Nephron (organoid): ENCODE data around the gene RASA3.
"Not testable (repeated sequence)": the region's sequence is repeated elsewhere in the genome, so short reads cannot be mapped to it uniquely, and the experiment has no call there.

ENCODE experiments used
- H3K27ac Mint-ChIP-seq, 3 experiments: 2 replicates each; pipeline ENCODE4 v1.8.0; 2020; ENCODE audit warnings: mixed read lengths in 3 of 3, mild to moderate bottlenecking in 2 of 3, moderate library complexity in 1 of 3
- H3K27me3 Mint-ChIP-seq: 2 replicates; pipeline ENCODE4 v1.8.0; 2021; ENCODE audit warnings: low read depth, mild to moderate bottlenecking, moderate library complexity, mixed read lengths
- H3K36me3 Mint-ChIP-seq: 2 replicates; pipeline ENCODE4 v1.8.0; 2020; ENCODE audit warnings: low read depth, mixed read lengths
- H3K4me1 Mint-ChIP-seq: 2 replicates; pipeline ENCODE4 v1.8.0; 2020; ENCODE audit warnings: mixed read lengths
- H3K4me3 Mint-ChIP-seq, 3 experiments: 2 replicates each; pipeline ENCODE4 v1.8.0; 2020; ENCODE audit warnings: mild to moderate bottlenecking in 3 of 3, mixed read lengths in 3 of 3, moderate library complexity in 2 of 3
- H3K9me3 Mint-ChIP-seq: 2 replicates; pipeline ENCODE4 v1.8.0; 2020; ENCODE audit warnings: mixed read lengths
- CTCF ChIP-seq, 3 experiments: fragments of 200-600 bp; sonication (generic); IDR thresholded peaks; one replicate each; pipeline ENCODE4 v1.5.0; 2021; ENCODE audit warnings: antibody characterized with exemption in 3 of 3; ENCODE audit not compliant: unreplicated experiment in 3 of 3

The RASA3 gene

DNA sequence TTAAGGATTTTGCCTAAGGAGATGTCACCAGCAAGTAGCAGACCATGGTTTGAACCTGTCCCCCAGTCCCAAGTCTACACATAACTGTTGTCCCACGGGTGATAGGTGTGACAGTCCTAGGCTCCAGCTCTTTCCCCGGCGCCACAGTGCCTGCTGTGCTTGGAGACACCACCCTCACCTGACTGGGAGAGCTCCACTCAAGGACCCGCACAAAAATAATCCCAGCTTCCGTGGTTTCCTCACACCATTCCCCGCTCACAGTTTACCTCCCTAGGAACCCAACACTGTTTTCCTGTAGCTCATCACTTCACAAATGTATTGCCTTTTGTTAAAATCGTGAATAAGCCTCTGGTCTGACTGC, 19.8 kb upstream of the RASA3 start:
- Mint-ChIP-seq H3K4me1 (peaks cover 6% of the 10 kb centered on the region), H3K27ac (no peak overlapping the region), H3K9me3 (no peaks in the 10 kb centered on the region), H3K4me3 (no peak overlapping the region), H3K36me3 (no peaks in the 10 kb centered on the region), H3K27me3 (peaks cover 20% of the 10 kb centered on the region)
- no peak for TF ChIP-seq CTCF (IDR thresholded peaks at IDR 0.05; ENCODE audit: unreplicated experiment in 3 of 3)

DNA sequence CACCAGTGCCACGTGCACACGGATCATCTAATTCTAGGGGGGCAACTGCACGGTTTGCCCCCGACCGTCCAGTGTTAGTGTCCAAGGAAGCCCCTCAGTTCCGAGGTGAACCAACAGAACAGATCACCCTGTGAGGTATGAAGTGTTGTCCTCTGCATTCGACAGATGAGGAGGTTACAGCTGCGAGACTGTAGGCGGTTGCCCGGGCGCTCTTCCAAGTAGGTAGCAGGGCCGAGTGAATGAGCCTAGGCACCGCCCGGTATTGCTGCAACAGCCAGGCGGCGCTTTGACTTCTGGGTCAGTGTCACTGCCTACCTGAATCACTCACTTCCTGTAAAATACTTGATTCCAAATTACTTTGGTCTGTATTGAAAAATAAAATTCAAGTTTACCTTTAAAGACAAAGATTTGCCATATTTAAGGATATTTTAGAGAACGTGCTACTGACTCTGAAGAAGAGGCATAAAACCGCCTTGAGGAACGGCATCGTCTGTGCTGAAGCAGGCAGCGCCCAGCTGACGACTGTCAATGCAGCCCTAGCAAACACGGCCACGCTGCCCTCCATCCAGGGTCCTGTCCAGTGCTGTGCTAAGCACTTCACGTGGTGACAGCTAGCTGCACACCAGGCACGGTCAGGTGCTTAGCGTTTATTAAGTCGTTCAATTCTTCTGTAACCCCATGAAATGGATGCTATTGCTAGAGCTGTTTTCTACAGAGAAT, 19.3 kb upstream of the RASA3 start:
- Mint-ChIP-seq H3K27ac (no peak overlapping the region), H3K4me3 (no peak overlapping the region), H3K4me1 (peaks cover 5% of the 10 kb centered on the region), H3K9me3 (no peaks in the 10 kb centered on the region), H3K27me3 (peaks cover 23% of the 10 kb centered on the region), H3K36me3 (no peaks in the 10 kb centered on the region)
- no peak for TF ChIP-seq CTCF (IDR thresholded peaks at IDR 0.05; ENCODE audit: unreplicated experiment in 3 of 3)

- Mint-ChIP-seq H3K27ac (no peak overlapping the region), H3K36me3 (no peaks in the 10 kb centered on the region), H3K9me3 (no peaks in the 10 kb centered on the region), H3K27me3 (peaks cover 26% of the 10 kb centered on the region), H3K4me1 (no peaks in the 10 kb centered on the region), H3K4me3 (no peak overlapping the region)
- no peak for TF ChIP-seq CTCF (IDR thresholded peaks at IDR 0.05; ENCODE audit: unreplicated experiment in 3 of 3)
These were observed 18.6 kb upstream of the RASA3 start for GRCh38 chr13:114151031-114151430.

DNA sequence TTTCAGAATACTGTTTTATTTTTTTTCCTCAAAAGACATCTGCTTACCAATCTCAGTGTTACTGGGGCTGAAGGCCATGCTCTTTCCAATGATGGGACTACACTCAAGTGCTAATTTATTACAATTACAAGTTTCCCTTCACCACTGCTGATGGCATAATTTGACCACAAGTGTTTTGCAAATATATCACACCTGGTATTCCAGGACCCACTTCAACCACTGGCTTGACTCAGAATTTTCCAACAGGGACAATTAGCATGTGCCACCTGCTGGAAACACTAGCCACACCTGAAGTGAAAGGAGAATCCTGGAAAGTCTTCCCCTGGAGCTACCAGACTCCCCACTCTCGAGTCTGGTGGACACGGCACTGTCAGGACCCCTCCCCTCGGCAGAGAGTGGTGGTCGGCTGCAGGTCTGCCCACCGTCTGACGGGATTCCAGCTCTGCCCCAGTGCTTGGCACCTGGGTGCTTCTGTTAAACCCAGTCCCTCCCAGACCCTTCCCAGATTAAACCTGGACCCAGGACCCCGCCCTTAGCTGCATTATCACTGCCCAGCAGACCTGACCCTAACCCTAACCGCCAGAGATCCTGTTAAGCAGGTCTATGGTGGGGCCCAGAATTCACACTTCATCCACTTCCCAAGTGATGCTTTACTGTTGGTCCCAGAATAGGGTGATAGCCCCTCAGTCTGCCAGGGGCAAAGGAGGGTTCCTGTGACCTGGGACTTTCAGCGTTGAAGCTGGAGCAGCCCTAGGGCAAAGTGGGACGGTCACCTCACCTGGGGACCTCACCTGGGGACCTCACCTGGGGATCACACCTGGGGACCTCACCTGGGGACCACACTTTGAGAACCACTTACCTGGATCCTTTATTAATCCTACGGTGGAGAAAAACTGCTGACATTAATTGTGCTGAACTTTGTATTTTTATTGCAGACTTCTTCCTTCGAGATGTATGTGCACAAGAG, 17.6 kb upstream of the RASA3 start:
- Mint-ChIP-seq H3K36me3 (no peaks in the 10 kb centered on the region), H3K9me3 (no peaks in the 10 kb centered on the region), H3K4me1 (no peaks in the 10 kb centered on the region), H3K4me3 (no peak overlapping the region), H3K27me3 (peaks cover 28% of the 10 kb centered on the region), H3K27ac (no peak overlapping the region)
- TF ChIP-seq CTCF (IDR thresholded peaks at IDR 0.05; ENCODE audit: unreplicated experiment in 3 of 3), result no peak

DNA sequence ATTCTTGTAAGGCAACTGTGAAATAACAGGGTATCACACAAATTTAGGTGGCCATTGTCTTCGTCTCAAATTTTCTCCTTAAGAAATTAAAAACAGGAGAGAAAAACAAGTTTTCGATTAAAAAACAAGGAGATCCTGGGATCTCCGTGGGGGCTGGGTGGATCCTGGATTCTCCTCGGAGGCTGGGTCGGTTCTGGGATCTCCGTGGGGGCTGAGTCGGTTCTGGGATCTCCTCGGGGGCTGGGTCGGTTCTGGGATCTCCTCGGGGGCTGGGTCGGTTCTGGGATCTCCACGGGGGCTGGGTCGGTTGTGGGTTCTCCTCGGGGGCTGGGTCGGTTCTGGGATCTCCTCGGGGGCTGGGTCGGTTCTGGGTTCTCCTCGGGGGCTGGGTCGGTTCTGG, 16.5 kb upstream of the RASA3 start:
- H3K4me3 Mint-ChIP-seq, H3K9me3 Mint-ChIP-seq, H3K27ac Mint-ChIP-seq, H3K36me3 Mint-ChIP-seq, H3K4me1 Mint-ChIP-seq: not testable (repeated sequence)
- peaks cover 29% of the 10 kb centered on the region for H3K27me3 Mint-ChIP-seq

DNA sequence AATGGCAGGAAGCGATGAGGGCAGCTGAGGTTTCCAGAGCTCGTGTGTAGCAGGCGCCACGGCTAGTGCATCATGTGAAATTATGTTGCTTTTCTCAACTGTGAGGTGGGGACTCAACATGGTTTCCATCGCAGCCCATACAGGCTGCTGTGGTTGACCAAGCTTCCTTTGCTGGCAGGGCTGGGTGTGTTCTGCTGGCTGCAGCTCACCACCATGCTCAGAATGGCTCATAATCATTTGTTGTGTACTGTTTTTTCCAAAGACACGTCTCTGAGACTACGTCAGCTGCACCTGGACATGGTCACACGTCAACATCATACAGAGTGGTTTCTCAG, 16.1 kb upstream of the RASA3 start:
- no peak overlapping the region for H3K27ac Mint-ChIP-seq
- no peak overlapping the region for H3K4me3 Mint-ChIP-seq
- TF ChIP-seq CTCF (IDR thresholded peaks at IDR 0.05; ENCODE audit: unreplicated experiment in 3 of 3), result no peak
- H3K36me3 Mint-ChIP-seq, result no peaks in the 10 kb centered on the region
- no peaks in the 10 kb centered on the region for H3K4me1 Mint-ChIP-seq
- H3K27me3 Mint-ChIP-seq, result peaks cover 28% of the 10 kb centered on the region
- H3K9me3 Mint-ChIP-seq, result no peaks in the 10 kb centered on the region
